Measurements from ENCODE around the gene SNED1.

GRCh38 chr2:240972636-240973521 is 25.5 kb upstream of the SNED1 start:
- TF ChIP-seq CTCF (IDR thresholded peaks at IDR 0.05; ENCODE audit: low read length) (no peak), EZH2 (optimal IDR thresholded peaks at IDR 0.05; ENCODE audit: low read depth, low read length) (no peak), EZH2phosphoT487 (IDR thresholded peaks at IDR 0.05; ENCODE audit: low read length) (no peak)
